Measurements from ENCODE around the gene PPIP5K1.

DNA sequence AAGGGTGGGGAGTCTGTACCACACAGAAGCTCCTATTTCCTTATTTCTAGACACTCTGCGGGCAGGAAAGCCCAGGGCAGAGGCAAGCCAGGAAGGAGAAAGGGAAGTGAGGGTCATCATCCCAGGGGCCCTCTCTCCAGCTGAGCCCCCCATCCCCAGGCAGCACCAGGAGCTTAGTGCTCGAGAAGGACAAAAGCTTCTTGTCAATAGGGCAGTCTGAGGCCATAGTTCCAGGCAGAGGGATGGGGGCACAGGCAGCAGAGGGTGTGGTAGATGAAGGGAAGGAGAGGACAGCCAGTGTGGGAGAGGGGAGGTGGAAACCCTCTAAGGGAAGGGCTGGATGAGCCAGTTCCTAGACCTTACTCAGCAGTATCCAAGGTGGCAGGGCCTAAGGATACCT is 69.9 kb downstream of the PPIP5K1 start:
- TF ChIP-seq, protein P1, sequence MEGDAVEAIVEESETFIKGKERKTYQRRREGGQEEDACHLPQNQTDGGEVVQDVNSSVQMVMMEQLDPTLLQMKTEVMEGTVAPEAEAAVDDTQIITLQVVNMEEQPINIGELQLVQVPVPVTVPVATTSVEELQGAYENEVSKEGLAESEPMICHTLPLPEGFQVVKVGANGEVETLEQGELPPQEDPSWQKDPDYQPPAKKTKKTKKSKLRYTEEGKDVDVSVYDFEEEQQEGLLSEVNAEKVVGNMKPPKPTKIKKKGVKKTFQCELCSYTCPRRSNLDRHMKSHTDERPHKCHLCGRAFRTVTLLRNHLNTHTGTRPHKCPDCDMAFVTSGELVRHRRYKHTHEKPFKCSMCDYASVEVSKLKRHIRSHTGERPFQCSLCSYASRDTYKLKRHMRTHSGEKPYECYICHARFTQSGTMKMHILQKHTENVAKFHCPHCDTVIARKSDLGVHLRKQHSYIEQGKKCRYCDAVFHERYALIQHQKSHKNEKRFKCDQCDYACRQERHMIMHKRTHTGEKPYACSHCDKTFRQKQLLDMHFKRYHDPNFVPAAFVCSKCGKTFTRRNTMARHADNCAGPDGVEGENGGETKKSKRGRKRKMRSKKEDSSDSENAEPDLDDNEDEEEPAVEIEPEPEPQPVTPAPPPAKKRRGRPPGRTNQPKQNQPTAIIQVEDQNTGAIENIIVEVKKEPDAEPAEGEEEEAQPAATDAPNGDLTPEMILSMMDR (optimal IDR thresholded peaks at IDR 0.05 in 1 of 3, IDR thresholded peaks at IDR 0.05 in 1 of 3, conservative IDR thresholded peaks at IDR 0.05 in 1 of 3; ENCODE audit: extremely low read depth in 1 of 3, insufficient read depth in 2 of 3, low read length in 3 of 3): no peak
- no peak for TF ChIP-seq EZH2 (IDR thresholded peaks at IDR 0.05; ENCODE audit: low read length)
